H1 (cell line): Measurements from ENCODE around the gene CYBA. TPM values are rescaled to one million over a fixed set of nuclear protein-coding genes. Genes with fewer than 3 reads are reported as not detected.

Experiments
- GABPA ChIP-seq: IDR thresholded peaks from 2 replicates; pipeline ENCODE4 v1.6.1; 2011; ENCODE audit warnings: mild to moderate bottlenecking, low read length, moderate library complexity, borderline replicate concordance; ENCODE audit not compliant: insufficient read depth
- JUN ChIP-seq: IDR thresholded peaks from 2 replicates; pipeline ENCODE4 v1.6.1; 2011; ENCODE audit warnings: low read depth, mild to moderate bottlenecking, improper control_type of control experiment, low read length
- SP2 ChIP-seq: IDR thresholded peaks from 2 replicates; pipeline ENCODE4 v1.6.1; 2012; ENCODE audit warnings: mild to moderate bottlenecking, low read length, inconsistent platforms
- polyA plus RNA-seq, 7 experiments: library from polyadenylated mRNA; depleted of rRNA in 3 of 7; stranded (reverse) in 5 of 7; unstranded in 2 of 7; fragments of >200 nt in 5 of 7; fragments of 200-250 nt in 2 of 7; gene quantifications; 1 replicate in 5 of 7; 2 replicates in 1 of 7; 4 replicates in 1 of 7; pipeline versions ENCODE4 v1.2.1 to v1.2.3, GENCODE V29; 2011 to 2013; ENCODE audit warnings: missing spikeins in 2 of 7, mixed read lengths in 2 of 7
- total RNA-seq: library from RNA; stranded (reverse); fragmentation: NEBNext Ultra II Directional; extraction: Animal tissue kit (Norgen Biotek cat#: 25700); gene quantifications from 2 replicates; pipeline ENCODE4 v1.2.1, GENCODE V29; 2021
- TF ChIP-seq, protein P1 (sequence below): fragments of 300-600 bp; sonication (generic); IDR thresholded peaks from 2 replicates; pipeline ENCODE4 v1.7.1; 2012; ENCODE audit warnings: low read length, moderate library complexity, mild to moderate bottlenecking, inconsistent platforms; ENCODE audit not compliant: insufficient replicate concordance

Gene CYBA
- total and polyA plus RNA-seq, 2 of the 8 experiments (the other 6 are each of a cell fraction or from before 2014, with no cell fraction given) = 136 to 254 TPM

DNA sequence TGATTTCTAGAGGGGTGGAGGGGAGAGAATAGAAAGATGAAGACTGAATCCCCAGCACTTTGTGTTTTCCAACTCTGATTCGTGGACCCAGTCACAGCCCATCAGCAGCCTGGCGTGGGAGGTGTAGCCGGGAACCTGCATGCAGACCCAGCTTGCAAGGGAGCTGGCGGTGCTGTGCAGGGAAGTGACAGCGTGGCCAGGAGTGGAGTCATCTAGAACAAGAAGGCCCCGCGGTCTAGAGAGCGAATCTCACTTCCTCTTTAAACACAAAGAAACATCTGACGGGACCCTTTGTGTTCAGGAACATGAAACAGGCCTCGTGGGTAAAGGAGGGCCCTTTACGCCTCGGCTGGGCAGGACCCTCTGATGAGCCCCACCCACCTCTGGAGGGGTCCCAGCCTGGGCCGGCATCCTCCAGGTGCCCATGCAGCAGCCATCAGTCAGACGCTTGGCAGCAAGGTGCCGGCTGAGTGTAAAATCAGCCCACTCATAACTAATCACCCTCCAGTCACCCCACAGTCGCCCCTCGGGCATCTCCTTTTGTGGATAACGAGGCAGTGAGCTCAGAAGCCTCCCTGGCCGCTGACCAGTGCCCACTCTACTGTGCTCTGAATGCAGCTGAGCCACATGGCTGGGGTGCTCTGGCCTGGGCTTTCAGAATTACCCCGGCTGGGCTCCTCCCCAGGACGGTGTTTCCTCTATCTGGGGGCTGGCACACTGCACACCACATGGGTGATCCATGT is 31.0 kb upstream of the CYBA start (continued):
- TF ChIP-seq, protein P1, sequence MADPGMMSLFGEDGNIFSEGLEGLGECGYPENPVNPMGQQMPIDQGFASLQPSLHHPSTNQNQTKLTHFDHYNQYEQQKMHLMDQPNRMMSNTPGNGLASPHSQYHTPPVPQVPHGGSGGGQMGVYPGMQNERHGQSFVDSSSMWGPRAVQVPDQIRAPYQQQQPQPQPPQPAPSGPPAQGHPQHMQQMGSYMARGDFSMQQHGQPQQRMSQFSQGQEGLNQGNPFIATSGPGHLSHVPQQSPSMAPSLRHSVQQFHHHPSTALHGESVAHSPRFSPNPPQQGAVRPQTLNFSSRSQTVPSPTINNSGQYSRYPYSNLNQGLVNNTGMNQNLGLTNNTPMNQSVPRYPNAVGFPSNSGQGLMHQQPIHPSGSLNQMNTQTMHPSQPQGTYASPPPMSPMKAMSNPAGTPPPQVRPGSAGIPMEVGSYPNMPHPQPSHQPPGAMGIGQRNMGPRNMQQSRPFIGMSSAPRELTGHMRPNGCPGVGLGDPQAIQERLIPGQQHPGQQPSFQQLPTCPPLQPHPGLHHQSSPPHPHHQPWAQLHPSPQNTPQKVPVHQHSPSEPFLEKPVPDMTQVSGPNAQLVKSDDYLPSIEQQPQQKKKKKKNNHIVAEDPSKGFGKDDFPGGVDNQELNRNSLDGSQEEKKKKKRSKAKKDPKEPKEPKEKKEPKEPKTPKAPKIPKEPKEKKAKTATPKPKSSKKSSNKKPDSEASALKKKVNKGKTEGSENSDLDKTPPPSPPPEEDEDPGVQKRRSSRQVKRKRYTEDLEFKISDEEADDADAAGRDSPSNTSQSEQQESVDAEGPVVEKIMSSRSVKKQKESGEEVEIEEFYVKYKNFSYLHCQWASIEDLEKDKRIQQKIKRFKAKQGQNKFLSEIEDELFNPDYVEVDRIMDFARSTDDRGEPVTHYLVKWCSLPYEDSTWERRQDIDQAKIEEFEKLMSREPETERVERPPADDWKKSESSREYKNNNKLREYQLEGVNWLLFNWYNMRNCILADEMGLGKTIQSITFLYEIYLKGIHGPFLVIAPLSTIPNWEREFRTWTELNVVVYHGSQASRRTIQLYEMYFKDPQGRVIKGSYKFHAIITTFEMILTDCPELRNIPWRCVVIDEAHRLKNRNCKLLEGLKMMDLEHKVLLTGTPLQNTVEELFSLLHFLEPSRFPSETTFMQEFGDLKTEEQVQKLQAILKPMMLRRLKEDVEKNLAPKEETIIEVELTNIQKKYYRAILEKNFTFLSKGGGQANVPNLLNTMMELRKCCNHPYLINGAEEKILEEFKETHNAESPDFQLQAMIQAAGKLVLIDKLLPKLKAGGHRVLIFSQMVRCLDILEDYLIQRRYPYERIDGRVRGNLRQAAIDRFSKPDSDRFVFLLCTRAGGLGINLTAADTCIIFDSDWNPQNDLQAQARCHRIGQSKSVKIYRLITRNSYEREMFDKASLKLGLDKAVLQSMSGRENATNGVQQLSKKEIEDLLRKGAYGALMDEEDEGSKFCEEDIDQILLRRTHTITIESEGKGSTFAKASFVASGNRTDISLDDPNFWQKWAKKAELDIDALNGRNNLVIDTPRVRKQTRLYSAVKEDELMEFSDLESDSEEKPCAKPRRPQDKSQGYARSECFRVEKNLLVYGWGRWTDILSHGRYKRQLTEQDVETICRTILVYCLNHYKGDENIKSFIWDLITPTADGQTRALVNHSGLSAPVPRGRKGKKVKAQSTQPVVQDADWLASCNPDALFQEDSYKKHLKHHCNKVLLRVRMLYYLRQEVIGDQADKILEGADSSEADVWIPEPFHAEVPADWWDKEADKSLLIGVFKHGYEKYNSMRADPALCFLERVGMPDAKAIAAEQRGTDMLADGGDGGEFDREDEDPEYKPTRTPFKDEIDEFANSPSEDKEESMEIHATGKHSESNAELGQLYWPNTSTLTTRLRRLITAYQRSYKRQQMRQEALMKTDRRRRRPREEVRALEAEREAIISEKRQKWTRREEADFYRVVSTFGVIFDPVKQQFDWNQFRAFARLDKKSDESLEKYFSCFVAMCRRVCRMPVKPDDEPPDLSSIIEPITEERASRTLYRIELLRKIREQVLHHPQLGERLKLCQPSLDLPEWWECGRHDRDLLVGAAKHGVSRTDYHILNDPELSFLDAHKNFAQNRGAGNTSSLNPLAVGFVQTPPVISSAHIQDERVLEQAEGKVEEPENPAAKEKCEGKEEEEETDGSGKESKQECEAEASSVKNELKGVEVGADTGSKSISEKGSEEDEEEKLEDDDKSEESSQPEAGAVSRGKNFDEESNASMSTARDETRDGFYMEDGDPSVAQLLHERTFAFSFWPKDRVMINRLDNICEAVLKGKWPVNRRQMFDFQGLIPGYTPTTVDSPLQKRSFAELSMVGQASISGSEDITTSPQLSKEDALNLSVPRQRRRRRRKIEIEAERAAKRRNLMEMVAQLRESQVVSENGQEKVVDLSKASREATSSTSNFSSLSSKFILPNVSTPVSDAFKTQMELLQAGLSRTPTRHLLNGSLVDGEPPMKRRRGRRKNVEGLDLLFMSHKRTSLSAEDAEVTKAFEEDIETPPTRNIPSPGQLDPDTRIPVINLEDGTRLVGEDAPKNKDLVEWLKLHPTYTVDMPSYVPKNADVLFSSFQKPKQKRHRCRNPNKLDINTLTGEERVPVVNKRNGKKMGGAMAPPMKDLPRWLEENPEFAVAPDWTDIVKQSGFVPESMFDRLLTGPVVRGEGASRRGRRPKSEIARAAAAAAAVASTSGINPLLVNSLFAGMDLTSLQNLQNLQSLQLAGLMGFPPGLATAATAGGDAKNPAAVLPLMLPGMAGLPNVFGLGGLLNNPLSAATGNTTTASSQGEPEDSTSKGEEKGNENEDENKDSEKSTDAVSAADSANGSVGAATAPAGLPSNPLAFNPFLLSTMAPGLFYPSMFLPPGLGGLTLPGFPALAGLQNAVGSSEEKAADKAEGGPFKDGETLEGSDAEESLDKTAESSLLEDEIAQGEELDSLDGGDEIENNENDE = no peak
- TF ChIP-seq SP2 (no peak), JUN (no peak), GABPA (no peak)
